Ishikawa (cell line): Measurements from ENCODE around the gene VCAN.

Experiments used
- CEBPB ChIP-seq: IDR thresholded peaks from 2 replicates; pipeline ENCODE4 v1.6.1; 2012
- CREB1 ChIP-seq: IDR thresholded peaks from 2 replicates; pipeline ENCODE4 v1.6.1; 2012; ENCODE audit warnings: low read depth
- EGR1 ChIP-seq: IDR thresholded peaks from 2 replicates; pipeline ENCODE4 v1.6.1; 2012
- EP300 ChIP-seq: IDR thresholded peaks from 2 replicates; pipeline ENCODE4 v1.6.1; 2012; ENCODE audit warnings: borderline replicate concordance
- FOXM1 ChIP-seq: IDR thresholded peaks from 2 replicates; pipeline ENCODE4 v1.6.1; 2012; ENCODE audit warnings: low read depth, borderline replicate concordance
- NFIC ChIP-seq: IDR thresholded peaks from 2 replicates; pipeline ENCODE4 v1.6.1; 2012
- RAD21 ChIP-seq: IDR thresholded peaks from 2 replicates; pipeline ENCODE4 v1.6.1; 2012; ENCODE audit warnings: low read depth
- REST ChIP-seq: IDR thresholded peaks from 2 replicates; pipeline ENCODE4 v1.6.1; 2012; ENCODE audit warnings: low read depth, mild to moderate bottlenecking
- TAF1 ChIP-seq: IDR thresholded peaks from 2 replicates; pipeline ENCODE4 v1.6.1; 2012; ENCODE audit warnings: low read depth, mild to moderate bottlenecking
- TCF12 ChIP-seq: IDR thresholded peaks from 2 replicates; pipeline ENCODE4 v1.6.1; 2012; ENCODE audit warnings: low read depth
- TEAD4 ChIP-seq: IDR thresholded peaks from 2 replicates; pipeline ENCODE4 v1.6.1; 2012
- USF1 ChIP-seq: IDR thresholded peaks from 2 replicates; pipeline ENCODE4 v1.6.1; 2012
- YY1 ChIP-seq: IDR thresholded peaks from 2 replicates; pipeline ENCODE4 v1.6.1; 2012; ENCODE audit warnings: low read depth
- ZBTB7A ChIP-seq: IDR thresholded peaks from 2 replicates; pipeline ENCODE4 v1.6.1; 2012; ENCODE audit warnings: low read depth
- TF ChIP-seq, protein P1 (sequence below): IDR thresholded peaks from 2 replicates; pipeline ENCODE4 v1.6.1; 2012

VCAN gene

DNA sequence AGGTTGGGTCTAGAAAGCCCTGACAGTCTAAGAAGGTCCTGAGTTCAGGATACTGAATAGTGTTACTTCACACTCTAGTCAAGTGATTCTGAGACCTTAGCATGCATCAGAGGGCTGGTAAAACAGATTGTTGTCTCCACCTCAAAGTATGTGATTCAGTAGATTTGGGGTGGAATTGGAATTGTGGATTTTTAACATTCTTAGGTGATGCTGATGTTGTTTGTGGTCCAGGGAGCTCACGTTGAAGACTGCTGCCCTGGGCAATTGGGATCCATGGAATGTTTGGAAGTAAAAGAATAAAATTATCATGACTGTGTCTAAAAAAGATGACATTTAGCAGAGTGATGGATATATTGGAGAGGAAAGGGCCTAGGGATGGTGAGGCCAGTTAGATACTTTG lies 75.6 kb downstream of the VCAN start:
- no peak for TF ChIP-seq ZBTB7A
- TF ChIP-seq USF1, result no peak
- TF ChIP-seq TCF12, result no peak
- TF ChIP-seq TEAD4, result no peak
- no peak for TF ChIP-seq CEBPB
- no peak for TF ChIP-seq CREB1
- no peak for TF ChIP-seq EGR1
- no peak for TF ChIP-seq EP300

DNA sequence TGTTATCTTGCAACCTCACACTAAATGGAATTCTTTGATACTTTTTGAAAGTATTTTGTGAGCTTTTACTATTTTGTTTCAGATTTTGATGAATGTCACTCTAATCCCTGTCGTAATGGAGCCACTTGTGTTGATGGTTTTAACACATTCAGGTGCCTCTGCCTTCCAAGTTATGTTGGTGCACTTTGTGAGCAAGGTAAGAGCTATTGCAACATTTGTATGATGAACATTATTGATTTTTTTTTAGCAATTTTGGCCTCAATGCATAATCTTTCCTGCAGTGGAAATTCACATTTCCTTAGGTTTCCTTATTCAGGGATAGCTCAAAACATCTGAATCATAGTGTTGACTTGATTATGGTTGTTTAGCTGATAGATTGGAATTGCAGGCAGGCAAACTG lies 76.3 kb downstream of the VCAN start:
- TF ChIP-seq TCF12 (no peak), YY1 (no peak), EP300 (no peak), CEBPB (no peak), USF1 (no peak), EGR1 (no peak)

- TF ChIP-seq YY1 (no peak), USF1 (no peak), TAF1 (no peak)
Observed at GRCh38 chr5:83548581-83548980, 77.0 kb downstream of the VCAN start.

- TF ChIP-seq RAD21 (no peak), REST (no peak), NFIC (no peak), USF1 (no peak), YY1 (no peak), ZBTB7A (no peak), TEAD4 (no peak), CREB1 (no peak), TAF1 (no peak), EGR1 (no peak), CEBPB (no peak), TCF12 (no peak), EP300 (no peak), FOXM1 (no peak)
- TF ChIP-seq, protein P1, sequence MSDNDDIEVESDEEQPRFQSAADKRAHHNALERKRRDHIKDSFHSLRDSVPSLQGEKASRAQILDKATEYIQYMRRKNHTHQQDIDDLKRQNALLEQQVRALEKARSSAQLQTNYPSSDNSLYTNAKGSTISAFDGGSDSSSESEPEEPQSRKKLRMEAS, result no peak
Observed at GRCh38 chr5:83549076-83549475, 77.5 kb downstream of the VCAN start.

GRCh38 chr5:83549674-83550073 lies 78.1 kb downstream of the VCAN start:
- TF ChIP-seq REST (no peak), RAD21 (no peak), TAF1 (no peak), CREB1 (no peak), USF1 (no peak), CEBPB (no peak), TCF12 (no peak), TEAD4 (no peak), FOXM1 (no peak), YY1 (no peak), NFIC (no peak), ZBTB7A (no peak), EP300 (no peak), EGR1 (no peak)
- TF ChIP-seq, protein P1, result no peak
